ENCODE results near the gene SSC4D. TPM values are rescaled to one million over a fixed set of nuclear protein-coding genes. Genes with fewer than 3 reads are reported as not detected.

SSC4D gene
- total RNA-seq, 2 donors from 2014 or later: 0.24 to 0.47 TPM

DNA sequence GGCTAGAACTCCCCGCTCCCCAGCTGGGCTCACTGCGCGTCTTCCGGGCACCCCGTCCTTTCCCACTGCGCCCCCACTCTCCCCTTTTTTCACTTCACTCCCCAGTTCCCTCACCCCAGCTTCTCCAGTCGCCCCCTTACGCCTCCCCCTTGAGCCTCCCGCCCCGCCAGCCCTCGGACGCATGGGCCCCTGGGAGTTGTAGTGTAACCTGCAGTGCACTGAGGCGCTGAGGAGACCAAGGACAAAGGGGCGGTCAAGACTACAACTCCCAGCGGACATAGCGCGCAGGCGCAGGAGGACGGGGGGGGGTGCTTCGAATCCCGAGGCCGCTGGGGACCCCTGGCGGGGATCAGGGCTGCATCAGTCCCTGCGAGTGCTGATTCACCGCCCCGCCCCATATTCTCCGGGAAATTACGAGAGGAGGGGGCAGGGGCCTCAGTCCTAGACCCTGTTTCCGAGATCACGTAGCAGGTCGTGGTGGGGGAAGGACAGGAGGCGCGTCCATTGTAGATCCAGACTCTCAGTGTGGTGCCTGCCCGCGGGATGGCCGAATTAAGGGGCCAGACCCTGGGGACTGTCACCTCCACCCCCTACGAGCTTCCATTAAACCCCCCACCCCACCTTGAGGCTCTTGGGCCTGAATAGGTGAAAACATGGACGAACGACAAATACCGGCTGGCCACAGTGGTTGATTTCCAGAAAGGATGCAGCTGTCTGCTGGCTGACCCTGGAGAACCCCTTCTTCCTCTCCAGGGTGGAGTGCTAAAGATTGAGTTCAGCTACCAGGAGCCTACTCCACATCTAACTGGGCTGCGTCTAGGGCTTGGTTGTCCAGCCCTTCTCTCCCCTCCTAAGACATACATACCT lies 50.2 kb downstream of the SSC4D start:
- peak overlapping the region; percentile 93 to 94 for H3K27ac Mint-ChIP-seq
- peaks cover 0 to 2% of the 10 kb centered on the region in 2 donors for H3K27me3 Mint-ChIP-seq
- peaks cover 21% of the 10 kb centered on the region for H3K36me3 Mint-ChIP-seq
- no peaks in the 10 kb centered on the region for H3K9me3 Mint-ChIP-seq
- peak overlapping the region; percentile 95 for H3K4me3 Mint-ChIP-seq
- ATAC-seq (peak; percentile 97), DNase-seq (ENCODE audit: low spot score) (peak; percentile 98)
- peaks cover 34 to 41% of the 10 kb centered on the region in 2 donors for H3K4me1 Mint-ChIP-seq (ENCODE audit: low read depth in 2 of 2)

- Mint-ChIP-seq H3K4me1 (ENCODE audit: low read depth in 2 of 2) (peaks cover 30 to 37% of the 10 kb centered on the region in 2 donors), H3K27ac (peak within 1 kb of the TSS; percentile 93 to 94), H3K36me3 (peaks cover 21% of the 10 kb centered on the region), H3K9me3 (no peaks in the 10 kb centered on the region), H3K27me3 (no peaks in the 10 kb centered on the region), H3K4me3 (peak within 1 kb of the TSS; percentile 95)
- ATAC-seq (peak; percentile 89 to 91), DNase-seq (ENCODE audit: low spot score) (peak; percentile 92)
Measured at GRCh38 chr7:76358481-76359110, 50.9 kb downstream of the SSC4D start, which contains the start of gene YWHAG. Gene YWHAG (minus strand): TSS chr7:76358991. CDS start chr7:76358808, 183 bp downstream.

- no peaks in the 10 kb centered on the region for H3K9me3 Mint-ChIP-seq
- ATAC-seq (peak in 1 of 2 donors; percentile 4), DNase-seq (ENCODE audit: low spot score) (peak; percentile 67)
- H3K36me3 Mint-ChIP-seq: peaks cover 21% of the 10 kb centered on the region
- peaks cover 30 to 37% of the 10 kb centered on the region in 2 donors for H3K4me1 Mint-ChIP-seq (ENCODE audit: low read depth in 2 of 2)
- H3K4me3 Mint-ChIP-seq: peak overlapping the region; percentile 95
- peak overlapping the region; percentile 92 to 94 for H3K27ac Mint-ChIP-seq
- no peaks in the 10 kb centered on the region for H3K27me3 Mint-ChIP-seq
Measured at GRCh38 chr7:76358011-76358480, 51.5 kb downstream of the SSC4D start.

GRCh38 chr7:76357475-76358010 lies 52.0 kb downstream of the SSC4D start:
- ATAC-seq (no peak), DNase-seq (ENCODE audit: low spot score) (no peak)
- Mint-ChIP-seq H3K36me3 (peaks cover 21% of the 10 kb centered on the region), H3K27me3 (no peaks in the 10 kb centered on the region), H3K27ac (peak overlapping the region; percentile 92 to 94), H3K9me3 (no peaks in the 10 kb centered on the region), H3K4me1 (ENCODE audit: low read depth in 2 of 2) (peaks cover 34 to 37% of the 10 kb centered on the region in 2 donors), H3K4me3 (peak overlapping the region; percentile 95)

- H3K9me3 Mint-ChIP-seq: no peaks in the 10 kb centered on the region
- H3K4me3 Mint-ChIP-seq: peak overlapping the region; percentile 95
- H3K27me3 Mint-ChIP-seq: no peaks in the 10 kb centered on the region
- peaks cover 21% of the 10 kb centered on the region for H3K36me3 Mint-ChIP-seq
- H3K4me1 Mint-ChIP-seq (ENCODE audit: low read depth in 2 of 2): peaks cover 39 to 42% of the 10 kb centered on the region in 2 donors
- peak overlapping the region; percentile 92 to 94 for H3K27ac Mint-ChIP-seq
- ATAC-seq (no peak), DNase-seq (ENCODE audit: low spot score) (no peak)
Measured at GRCh38 chr7:76356823-76357222, 52.7 kb downstream of the SSC4D start.

DNA sequence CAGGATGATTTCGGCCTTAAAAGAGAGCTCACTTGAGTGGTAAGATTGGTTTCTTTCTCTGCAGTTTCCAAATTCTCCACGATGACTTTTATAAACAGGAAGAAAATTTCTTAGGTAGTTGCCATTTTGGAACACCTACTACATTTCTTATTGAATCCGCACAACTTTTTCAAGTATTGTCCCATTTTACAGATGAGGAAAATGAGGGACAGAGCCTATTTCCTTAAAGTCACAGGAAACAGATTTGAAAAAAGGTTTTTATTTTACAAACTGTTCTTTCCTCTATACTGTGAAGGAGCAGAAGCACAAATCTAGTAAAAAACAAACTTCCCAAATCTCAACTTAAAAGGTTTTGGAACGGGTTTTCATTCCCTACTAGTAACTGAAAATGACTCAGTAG lies 53.4 kb downstream of the SSC4D start:
- Mint-ChIP-seq H3K4me1 (ENCODE audit: low read depth in 2 of 2) (peaks cover 45 to 46% of the 10 kb centered on the region in 2 donors), H3K27ac (no peak overlapping the region), H3K36me3 (peaks cover 21% of the 10 kb centered on the region), H3K27me3 (no peaks in the 10 kb centered on the region), H3K4me3 (no peak overlapping the region), H3K9me3 (no peaks in the 10 kb centered on the region)
- ATAC-seq: no peak
- DNase-seq (ENCODE audit: low spot score): no peak

GRCh38 chr7:76354981-76355730 lies 54.3 kb downstream of the SSC4D start:
- peak overlapping the region; percentile 15 for H3K4me3 Mint-ChIP-seq
- H3K36me3 Mint-ChIP-seq: peaks cover 21% of the 10 kb centered on the region
- no peaks in the 10 kb centered on the region for H3K9me3 Mint-ChIP-seq
- no peak for DNase-seq (ENCODE audit: low spot score)
- H3K27ac Mint-ChIP-seq: no peak overlapping the region
- ATAC-seq: no peak
- no peaks in the 10 kb centered on the region for H3K27me3 Mint-ChIP-seq
- H3K4me1 Mint-ChIP-seq (ENCODE audit: low read depth in 2 of 2): peaks cover 47 to 48% of the 10 kb centered on the region in 2 donors

GRCh38 chr7:76354516-76354915 lies 55.0 kb downstream of the SSC4D start:
- ATAC-seq: no peak
- peaks cover 22% of the 10 kb centered on the region for H3K36me3 Mint-ChIP-seq
- no peak overlapping the region for H3K4me3 Mint-ChIP-seq
- no peaks in the 10 kb centered on the region for H3K27me3 Mint-ChIP-seq
- H3K9me3 Mint-ChIP-seq: no peaks in the 10 kb centered on the region
- no peak overlapping the region for H3K27ac Mint-ChIP-seq
- DNase-seq (ENCODE audit: low spot score): no peak
- H3K4me1 Mint-ChIP-seq (ENCODE audit: low read depth in 2 of 2): peaks cover 44 to 46% of the 10 kb centered on the region in 2 donors

DNA sequence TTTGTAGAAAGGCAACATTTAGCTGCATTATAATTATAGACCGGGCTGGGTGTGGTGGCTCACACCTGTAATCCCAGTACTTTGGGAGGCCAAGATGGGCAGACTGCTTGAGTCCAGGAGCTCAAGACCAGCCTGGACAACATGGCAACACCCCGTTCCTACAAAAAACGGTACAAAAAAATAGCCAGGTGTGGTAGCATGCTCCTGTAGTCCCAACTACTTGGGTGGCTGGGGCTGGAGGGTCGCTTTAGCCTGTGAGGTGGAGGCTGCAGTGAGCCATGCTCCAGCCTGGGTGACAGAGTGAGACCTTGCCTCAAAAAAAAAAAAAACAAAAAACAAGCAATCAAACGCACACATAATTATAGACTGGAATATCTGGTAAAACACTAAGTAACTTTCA lies 55.8 kb downstream of the SSC4D start:
- DNase-seq (ENCODE audit: low spot score) (no peak), ATAC-seq (no peak)
- H3K4me3 Mint-ChIP-seq: no peak overlapping the region
- H3K9me3 Mint-ChIP-seq: no peaks in the 10 kb centered on the region
- H3K27me3 Mint-ChIP-seq: no peaks in the 10 kb centered on the region
- H3K27ac Mint-ChIP-seq: no peak overlapping the region
- peaks cover 44 to 49% of the 10 kb centered on the region in 2 donors for H3K4me1 Mint-ChIP-seq (ENCODE audit: low read depth in 2 of 2)
- H3K36me3 Mint-ChIP-seq: peaks cover 26% of the 10 kb centered on the region

- peaks cover 42 to 47% of the 10 kb centered on the region in 2 donors for H3K4me1 Mint-ChIP-seq (ENCODE audit: low read depth in 2 of 2)
- no peaks in the 10 kb centered on the region for H3K9me3 Mint-ChIP-seq
- H3K4me3 Mint-ChIP-seq: no peak overlapping the region
- no peak overlapping the region for H3K27ac Mint-ChIP-seq
- H3K27me3 Mint-ChIP-seq: no peaks in the 10 kb centered on the region
- H3K36me3 Mint-ChIP-seq: peaks cover 23% of the 10 kb centered on the region
- ATAC-seq (no peak), DNase-seq (ENCODE audit: low spot score) (no peak)
Measured at GRCh38 chr7:76352193-76352592, 57.3 kb downstream of the SSC4D start.

DNA sequence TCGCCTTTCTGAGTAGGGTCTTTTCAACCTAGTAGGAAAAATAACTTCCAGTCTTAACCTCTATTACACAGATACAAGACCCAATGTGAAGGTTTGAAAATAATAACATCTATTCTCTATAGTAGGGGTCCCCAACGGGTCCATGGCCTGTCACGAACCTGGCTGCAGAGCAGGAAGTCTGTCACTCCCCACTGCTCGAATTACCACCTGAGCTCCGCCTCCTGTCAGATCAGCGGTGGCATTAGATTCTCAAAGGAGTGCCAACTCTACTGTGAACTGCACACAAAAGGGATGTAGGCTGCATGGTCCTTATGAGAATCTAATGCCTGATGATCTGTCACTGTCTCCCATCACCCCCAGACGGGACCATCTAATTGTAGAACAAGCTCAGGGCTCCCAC lies 58.1 kb downstream of the SSC4D start:
- Mint-ChIP-seq H3K36me3 (peaks cover 25% of the 10 kb centered on the region), H3K4me1 (ENCODE audit: low read depth in 2 of 2) (peaks cover 43 to 50% of the 10 kb centered on the region in 2 donors), H3K4me3 (no peak overlapping the region), H3K27me3 (no peaks in the 10 kb centered on the region), H3K9me3 (no peaks in the 10 kb centered on the region), H3K27ac (peak overlapping the region in 1 of 2 donors; percentile 40)
- ATAC-seq: no peak
- DNase-seq (ENCODE audit: low spot score): no peak

- H3K4me3 Mint-ChIP-seq: no peak overlapping the region
- H3K4me1 Mint-ChIP-seq (ENCODE audit: low read depth in 2 of 2): peaks cover 38 to 47% of the 10 kb centered on the region in 2 donors
- no peak for ATAC-seq
- H3K27ac Mint-ChIP-seq: no peak overlapping the region
- no peaks in the 10 kb centered on the region for H3K27me3 Mint-ChIP-seq
- no peaks in the 10 kb centered on the region for H3K9me3 Mint-ChIP-seq
- no peak for DNase-seq (ENCODE audit: low spot score)
- peaks cover 29% of the 10 kb centered on the region for H3K36me3 Mint-ChIP-seq
Measured at GRCh38 chr7:76349313-76349885, 60.1 kb downstream of the SSC4D start.

DNA sequence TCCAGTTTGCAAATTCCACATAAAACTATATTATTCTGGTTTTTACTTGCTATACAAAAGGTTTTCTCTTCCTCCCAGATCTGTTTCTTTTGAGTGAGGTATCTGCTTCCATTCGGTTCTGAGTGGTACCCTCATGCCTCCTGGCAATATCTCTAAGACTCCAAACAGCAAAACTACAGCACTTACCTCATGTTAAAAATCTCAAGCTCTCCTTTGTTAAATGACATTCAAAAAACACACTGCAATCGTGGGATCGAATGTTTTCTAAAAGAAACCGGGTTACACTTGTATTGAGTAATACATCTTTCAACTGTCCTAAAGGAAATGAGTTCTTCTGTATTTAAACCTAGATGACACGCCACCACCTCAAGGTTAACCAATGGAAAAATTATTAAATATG lies 61.8 kb downstream of the SSC4D start:
- no peak for ATAC-seq

More for the DNA sequence above, 61.8 kb downstream of the SSC4D start:
- H3K9me3 Mint-ChIP-seq: no peaks in the 10 kb centered on the region
- H3K36me3 Mint-ChIP-seq: peaks cover 39% of the 10 kb centered on the region
- no peak for DNase-seq (ENCODE audit: low spot score)
- no peak overlapping the region for H3K4me3 Mint-ChIP-seq
- H3K27ac Mint-ChIP-seq: peak overlapping the region; percentile 4 to 38
- no peaks in the 10 kb centered on the region for H3K27me3 Mint-ChIP-seq
- peaks cover 48 to 52% of the 10 kb centered on the region in 2 donors for H3K4me1 Mint-ChIP-seq (ENCODE audit: low read depth in 2 of 2)

Data from natural killer cell treated with Interleukin-12 subunit alpha and Interleukin-12 subunit beta and Interleukin-15 and Interleukin-18, amount 100 ng/mL, for 72 hours (primary cell).